ENCODE results near the gene NEAT1.

DNA sequence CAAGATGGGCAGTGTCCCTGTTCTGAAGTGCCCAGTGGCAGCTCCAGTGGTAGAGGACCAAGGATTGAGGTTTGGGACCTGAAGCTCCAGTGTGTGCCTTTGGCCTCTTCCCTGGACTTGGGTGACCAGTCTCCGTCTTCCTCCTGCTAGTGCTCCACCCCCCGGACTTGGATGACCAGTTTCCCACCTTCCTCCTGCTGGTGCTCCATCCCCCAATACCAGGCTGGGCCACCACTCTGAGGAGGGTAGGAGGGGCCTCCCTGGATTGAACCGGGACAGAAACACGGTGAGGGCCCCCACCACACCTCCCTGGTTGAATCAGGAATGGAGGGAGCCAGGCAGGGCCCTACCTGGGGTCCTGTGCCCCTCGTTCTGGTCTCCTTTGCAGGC, 10.9 kb upstream of the NEAT1 start:
- TF ChIP-seq, protein P1, sequence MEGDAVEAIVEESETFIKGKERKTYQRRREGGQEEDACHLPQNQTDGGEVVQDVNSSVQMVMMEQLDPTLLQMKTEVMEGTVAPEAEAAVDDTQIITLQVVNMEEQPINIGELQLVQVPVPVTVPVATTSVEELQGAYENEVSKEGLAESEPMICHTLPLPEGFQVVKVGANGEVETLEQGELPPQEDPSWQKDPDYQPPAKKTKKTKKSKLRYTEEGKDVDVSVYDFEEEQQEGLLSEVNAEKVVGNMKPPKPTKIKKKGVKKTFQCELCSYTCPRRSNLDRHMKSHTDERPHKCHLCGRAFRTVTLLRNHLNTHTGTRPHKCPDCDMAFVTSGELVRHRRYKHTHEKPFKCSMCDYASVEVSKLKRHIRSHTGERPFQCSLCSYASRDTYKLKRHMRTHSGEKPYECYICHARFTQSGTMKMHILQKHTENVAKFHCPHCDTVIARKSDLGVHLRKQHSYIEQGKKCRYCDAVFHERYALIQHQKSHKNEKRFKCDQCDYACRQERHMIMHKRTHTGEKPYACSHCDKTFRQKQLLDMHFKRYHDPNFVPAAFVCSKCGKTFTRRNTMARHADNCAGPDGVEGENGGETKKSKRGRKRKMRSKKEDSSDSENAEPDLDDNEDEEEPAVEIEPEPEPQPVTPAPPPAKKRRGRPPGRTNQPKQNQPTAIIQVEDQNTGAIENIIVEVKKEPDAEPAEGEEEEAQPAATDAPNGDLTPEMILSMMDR (conservative IDR thresholded peaks at IDR 0.05; ENCODE audit: low read depth in 2 of 2) = no peak
- TF ChIP-seq POLR2AphosphoS5 (IDR thresholded peaks at IDR 0.05; ENCODE audit: low read depth) = no peak

All from GM23338 (cell line).